Activated T-cell treated with anti-CD3 and anti-CD28 coated beads, Interleukin-2, amount 50 U/mL, for 48 hours (primary cell): ENCODE results near the gene SAXO1.

Experiments used
- DNase-seq, 2 experiments: peaks; one replicate each; pipeline ENCODE4 v3.0.0-alpha.2; 2020

The SAXO1 gene

DNA sequence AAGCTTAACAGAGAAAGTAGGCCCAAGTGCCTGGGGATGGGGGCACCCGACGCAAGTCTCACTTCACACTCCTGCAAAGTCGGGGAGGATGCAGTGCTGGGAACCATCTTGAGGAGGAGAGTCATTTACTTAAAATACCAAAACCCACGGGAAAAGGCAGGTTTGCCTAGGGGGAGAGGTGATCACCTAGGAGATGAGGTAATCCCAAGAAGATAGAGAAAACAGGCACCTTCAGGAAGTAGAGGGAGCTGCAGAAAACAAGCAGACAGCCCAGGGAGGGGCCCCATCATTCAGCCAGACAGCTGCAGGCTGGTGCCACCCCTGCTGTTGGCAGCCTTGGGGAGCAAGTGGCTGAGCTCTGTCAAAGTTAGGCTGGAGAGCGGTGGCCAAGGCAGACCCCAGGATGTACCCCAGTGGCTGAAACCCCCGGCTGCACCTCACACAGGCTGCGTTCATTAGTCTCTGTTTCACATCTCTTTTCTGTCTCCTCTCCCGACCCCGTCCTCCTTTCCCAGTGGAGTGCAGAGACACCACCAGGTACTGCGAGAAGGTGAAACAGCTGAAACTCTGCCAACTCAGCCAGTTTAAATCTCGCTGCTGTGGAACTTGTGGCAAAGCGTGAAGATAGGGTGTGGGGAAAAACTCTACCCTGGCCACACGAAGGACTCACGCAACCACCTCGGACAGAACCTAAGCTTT, 124.9 kb downstream of the SAXO1 start:
- no peak for DNase-seq

DNA sequence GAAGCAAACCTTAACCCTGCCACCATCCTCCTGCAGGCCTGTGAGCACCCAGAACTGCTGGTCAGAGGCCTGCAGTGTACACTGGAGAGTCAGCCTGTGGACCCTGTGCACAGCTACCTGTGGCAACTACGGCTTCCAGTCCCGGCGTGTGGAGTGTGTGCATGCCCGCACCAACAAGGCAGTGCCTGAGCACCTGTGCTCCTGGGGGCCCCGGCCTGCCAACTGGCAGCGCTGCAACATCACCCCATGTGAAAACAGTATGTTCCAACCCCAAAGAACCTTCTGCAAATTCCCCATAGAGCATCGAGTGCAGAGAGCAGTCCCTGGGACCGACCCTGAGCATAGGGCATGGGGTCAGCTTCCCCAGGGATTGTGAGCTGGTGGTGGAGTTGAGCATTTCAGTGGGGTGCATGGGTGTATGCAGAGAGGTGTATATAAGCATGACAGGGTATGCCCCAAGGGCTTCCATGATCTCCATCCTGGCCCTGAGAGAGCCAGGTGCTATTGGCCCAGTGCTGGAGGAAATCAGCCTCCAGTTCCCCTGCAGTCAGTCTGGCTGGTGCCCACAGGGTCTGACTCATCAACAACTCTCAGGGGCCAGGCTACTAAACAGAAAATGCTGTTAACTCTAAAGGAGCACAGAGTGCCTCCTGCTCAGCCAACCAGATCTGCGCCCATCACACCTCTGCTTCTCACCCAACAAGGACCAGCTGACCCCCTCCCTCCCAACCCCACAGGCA, 126.2 kb downstream of the SAXO1 start:
- DNase-seq = no peak

DNA sequence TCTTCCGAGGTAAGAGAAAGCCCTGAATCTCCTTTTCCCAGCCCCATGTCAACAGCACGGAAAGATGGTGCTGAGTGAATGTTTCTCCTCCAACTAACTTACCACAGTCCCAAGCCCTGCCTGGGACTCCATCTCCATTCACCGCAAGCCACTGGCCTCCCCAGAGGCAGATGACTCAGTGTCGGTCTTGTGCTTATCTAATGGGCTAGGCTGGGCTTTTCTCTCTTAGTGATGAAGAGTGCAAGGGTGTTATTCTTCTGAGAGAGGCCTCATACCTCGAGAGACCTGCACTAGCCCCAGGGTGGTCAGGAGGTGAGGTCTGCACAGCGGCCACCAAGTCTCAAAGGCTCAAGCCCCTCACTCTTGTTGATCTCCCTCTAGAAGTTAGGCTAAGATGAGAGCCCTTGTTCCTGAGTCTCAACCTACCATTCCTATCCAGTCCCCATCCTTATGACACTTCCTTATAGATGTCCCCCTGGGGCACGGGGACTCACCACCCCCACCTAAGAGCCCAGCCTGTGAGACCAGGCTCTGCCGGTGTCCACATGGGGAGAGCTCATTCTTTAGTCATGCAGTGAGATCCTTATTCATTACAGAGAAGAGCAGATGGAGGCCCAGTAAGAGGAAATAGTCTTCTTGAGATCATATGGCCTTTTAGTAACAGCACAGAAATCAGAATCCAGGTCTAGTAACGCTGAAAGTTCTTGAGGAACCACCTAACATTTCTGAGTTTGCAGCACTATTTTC, 127.0 kb downstream of the SAXO1 start:
- DNase-seq = no peak

DNA sequence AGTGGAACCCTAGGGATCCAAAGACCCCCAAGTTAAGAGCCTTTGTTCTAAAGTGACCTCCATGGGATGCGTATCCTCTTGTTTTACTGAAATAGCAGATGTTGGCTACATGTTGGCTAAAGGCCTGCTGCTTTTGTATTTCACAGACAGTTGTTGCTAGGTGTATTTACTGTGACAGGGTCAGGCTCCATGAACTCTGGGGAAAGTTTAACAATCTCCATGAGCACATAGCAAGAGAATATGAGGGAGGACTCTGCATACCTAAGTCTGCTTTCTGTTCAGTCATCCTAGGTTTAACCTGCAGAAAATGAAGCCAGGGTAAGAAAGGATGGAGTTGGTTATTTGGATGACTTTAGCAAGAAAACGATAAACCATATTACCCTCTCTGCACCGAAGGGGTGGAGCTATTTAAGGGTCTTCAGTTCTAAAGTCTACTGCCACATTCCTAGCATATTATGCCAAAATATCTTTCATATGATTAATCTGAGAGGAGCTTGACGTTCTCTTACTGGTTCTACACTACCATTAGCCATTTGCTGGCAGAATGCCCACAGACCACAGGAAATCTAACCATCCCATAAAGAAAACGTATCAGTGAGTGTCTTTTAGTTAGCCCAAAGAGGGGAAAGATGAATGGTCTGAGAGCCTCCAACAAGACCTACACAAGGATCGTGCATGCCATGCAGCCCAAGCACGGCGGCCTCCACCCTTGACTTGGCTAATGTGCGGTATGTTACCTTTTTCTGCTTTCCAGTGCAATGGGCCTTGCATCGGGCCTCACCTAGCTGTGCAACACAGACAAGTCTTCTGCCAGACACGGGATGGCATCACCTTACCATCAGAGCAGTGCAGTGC, 127.8 kb downstream of the SAXO1 start:
- DNase-seq = no peak

DNA sequence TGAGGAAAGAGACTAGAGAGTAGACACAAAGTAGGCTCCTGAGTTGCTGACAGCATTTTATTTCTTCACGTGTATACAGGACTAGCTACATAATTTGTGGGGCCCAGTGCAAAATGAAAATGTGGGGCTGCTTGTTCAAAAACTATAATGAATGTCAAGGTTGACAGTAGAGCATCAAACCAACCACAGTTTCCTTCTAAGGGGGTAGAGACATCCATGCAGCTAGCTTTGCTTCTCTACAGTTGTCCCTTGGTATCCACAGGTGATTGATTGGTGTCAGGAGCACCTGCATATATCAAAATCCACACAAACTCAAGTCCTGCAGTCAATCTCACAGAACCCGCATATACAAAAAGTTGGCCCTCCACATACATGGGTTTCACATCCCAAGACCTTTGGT, 129.6 kb downstream of the SAXO1 start:
- no peak for DNase-seq

DNA sequence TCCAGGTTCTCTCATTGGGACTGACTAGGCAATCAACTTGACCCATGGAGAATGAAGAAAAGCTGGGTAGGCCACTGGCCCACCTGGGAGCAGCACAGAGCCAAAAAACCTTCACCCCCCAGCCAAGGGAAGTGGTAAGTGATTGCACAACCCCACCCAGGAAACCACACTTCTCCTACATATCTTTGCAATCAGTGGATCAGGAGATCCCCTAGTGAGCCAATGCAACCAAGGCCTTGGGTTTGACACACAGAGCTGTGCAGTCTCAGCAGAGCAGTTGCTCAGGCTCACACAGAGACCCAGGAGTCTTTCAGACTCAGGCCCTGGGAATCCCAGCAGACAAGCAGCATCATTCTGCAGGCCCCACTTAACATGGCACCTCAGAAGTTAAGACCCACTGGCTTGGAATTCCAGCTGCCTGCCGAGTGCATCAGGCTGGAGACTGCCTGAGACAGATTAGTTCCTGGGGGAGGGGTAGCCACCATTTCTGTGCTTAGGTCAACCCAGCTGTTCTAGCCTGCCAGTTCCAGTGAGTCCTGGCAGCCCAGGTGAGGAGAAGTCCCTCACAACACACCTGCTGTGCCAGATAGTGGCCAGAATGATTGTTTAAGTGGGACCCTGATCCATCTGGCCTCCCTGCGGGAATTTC, 136.4 kb downstream of the SAXO1 start:
- DNase-seq = no peak

DNA sequence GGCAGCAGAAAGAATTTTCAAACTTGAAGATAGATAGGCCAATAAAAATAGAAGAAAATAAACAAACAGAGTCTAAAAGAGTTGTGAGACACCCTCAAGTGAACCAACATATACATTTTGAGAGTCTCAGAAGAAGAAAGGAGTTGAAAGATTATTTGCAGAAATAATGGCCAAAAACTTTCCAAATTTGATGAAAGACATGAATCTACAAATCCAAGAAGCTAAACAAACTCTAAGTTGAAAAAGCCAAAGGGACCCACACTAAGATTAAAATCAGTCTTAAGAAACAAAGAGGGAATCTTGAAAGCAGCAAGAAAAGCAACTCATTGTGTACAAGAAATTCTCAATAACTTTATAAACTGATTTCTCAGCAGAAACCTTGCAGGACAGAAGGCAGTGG, 137.0 kb downstream of the SAXO1 start:
- no peak for DNase-seq

DNA sequence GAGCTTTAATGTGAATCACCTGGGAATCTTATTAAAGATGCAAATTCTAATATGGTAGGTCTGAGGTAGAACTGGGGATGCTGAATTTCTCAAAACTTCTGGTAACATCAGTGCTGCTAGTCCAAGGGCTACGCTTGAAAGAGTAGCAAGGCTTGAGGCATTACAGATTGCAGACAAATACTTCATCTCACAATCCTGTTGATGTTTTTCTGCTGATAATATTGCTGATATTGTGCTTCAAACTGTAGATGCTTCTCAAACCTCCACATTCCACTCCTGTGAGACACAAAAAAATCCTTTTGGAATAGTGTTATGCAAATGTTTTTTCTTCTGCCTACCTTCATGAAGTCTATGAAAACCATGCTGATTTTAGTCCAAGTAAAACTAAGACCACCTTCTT, 139.5 kb downstream of the SAXO1 start:
- no peak for DNase-seq

DNA sequence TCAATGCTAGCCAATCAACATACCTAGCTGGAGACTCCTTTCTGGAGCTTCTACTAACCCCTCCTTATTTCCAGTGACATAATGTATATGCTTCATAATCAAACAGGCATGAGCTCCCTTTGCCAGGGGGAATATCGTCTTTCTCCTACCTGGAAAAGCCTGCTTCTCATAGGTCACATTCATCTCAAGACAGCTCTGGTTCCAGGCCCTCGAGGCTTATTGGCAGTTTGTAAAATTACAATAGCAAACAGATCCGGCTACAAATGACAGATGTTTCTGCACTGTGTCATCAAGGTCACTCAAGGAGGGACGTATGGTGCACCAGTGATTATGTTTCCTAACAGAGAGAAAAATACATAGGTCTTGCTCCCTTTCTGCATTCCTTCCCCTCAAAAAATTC, 140.0 kb downstream of the SAXO1 start:
- DNase-seq = no peak

DNA sequence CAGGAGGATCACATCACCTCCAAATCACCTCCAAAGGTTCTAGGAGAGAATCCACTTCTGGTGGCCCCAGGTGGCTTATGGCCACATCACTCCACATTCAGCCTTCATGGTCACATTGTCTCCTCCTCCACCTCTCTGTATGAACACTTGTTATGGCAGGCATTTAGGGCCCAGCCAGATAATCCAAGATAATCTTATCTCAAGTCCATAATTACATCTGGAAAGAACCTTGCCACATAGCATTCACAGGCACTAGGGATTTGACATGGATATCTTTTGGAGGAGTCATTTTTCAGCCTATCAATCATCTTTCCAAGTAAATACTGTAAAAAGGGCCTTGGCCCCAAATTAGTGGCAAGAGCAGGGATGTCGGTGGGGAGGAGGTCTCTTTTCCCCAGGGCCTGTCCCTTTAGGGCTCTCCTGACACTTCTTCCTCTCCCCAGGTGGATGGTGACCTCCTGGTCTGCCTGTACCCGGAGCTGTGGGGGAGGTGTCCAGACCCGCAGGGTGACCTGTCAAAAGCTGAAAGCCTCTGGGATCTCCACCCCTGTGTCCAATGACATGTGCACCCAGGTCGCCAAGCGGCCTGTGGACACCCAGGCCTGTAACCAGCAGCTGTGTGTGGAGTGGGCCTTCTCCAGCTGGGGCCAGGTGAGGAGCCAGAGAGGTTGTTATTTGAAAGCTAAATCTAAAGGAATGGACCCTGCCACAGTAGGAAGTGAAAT, 140.9 kb downstream of the SAXO1 start:
- no peak for DNase-seq

DNA sequence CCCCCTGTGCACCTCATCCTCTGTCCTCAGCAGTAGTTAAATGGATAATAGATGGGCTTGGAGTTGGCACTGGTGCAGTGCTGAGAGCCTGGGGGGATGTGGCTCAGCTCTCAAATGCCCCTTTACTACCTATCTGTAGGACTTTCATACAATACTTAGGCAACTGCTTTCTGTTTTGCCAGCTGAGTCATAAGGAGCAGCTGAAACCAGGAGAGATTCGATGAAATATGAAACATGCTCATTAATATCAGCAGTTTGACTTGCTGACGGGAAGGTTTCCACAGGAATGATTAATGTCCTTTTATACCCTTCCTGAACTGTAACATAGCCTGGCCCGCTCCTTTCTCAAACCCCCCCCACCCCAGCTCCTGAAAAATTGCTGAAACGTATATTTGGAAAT, 142.6 kb downstream of the SAXO1 start:
- no peak for DNase-seq

DNA sequence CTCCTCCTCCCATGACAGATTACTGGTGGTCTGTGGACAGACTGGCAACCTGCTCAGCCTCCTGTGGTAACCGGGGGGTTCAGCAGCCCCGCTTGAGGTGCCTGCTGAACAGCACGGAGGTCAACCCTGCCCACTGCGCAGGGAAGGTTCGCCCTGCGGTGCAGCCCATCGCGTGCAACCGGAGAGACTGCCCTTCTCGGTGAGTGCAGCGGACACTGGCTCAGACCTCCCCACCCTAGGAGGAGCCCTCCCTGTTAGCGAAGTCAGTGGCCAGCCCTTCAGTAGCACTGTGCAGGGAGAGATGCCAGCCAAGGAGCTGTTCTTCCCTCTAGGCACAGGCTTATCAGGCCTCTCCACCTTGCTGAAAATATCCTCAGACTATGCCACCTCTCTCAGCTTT, 143.5 kb downstream of the SAXO1 start:
- no peak for DNase-seq

DNA sequence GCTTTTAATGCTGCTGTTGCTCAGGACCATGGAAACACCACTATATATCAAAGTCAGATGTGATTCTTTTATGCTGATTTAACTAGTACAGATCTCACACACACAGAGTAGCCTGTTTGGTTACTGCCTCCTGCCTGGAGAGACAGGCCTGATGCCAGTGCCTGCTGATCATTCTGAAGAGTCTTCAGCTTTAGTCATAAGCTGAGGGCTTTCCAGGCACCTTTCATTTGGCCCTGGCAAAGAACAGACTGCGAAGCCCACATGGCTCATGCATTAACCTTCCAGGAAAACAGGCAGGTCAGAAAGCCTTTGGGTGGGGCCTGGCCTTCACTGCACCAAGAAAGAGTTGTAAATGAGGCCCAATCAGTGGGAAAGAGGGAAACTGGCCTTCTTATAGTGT, 144.7 kb downstream of the SAXO1 start:
- DNase-seq = no peak

DNA sequence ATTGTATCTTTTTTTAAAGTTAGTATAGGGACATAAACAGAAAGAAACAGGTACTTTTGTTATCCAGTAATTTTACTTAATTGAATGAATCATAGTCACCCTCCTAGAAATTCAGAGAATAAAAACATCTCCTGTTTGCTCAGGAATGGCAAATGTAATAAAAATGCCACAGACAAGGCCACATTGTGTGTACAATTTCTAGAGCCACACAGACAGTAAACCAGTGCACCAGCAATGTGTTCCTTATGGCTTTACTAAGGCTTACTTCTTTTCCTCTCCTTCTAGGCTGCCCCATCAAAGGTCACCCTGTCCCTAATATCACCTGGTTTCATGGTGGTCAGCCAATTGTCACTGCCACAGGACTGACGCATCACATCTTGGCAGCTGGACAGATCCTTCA, 145.5 kb downstream of the SAXO1 start:
- no peak for DNase-seq

DNA sequence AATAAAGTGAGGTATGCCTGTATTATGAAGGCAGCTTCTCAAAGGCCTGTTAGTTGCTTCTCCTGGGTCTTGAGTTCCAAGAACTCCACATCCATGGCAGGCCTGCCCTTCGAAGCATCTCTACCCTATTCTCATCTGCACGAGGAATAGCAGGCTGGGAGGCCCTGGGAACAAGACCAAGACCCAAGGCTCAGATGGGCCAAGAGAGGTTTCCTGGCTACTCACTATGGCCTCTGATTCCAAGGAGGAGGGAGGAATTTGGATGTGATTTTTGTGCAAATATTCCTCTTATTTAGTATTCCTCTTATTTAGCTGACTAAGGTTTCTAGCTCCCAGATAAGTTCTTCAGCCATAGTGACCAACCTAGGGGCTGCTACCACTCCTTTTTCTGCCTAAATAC, 151.3 kb downstream of the SAXO1 start:
- no peak for DNase-seq

DNA sequence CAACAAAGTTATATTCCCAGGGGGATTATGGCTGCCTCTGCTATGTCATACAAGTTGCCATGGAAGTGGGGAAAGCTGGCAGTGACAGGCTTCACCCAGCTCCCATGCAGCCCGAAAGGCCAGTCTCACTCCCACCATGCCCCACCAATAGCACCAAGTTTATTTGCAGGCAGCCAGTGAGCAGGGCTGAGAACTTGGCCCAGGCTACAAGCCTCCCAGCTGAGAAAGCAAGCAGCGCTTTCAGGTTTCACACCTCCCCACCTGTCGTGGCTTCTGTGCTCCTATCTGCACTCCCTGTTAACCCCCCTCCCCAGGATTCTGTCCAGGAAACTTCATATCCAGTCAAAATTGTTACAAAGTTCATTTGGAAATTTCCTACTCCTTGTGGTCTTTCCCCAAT, 155.0 kb downstream of the SAXO1 start:
- DNase-seq = no peak
